Neuronal stem cell (in vitro differentiated cells): ENCODE data around the gene PLCL1.
A peak's percentile ranks its signal among the peaks of the same experiment; 100 is the strongest.

Source experiments
- DNase-seq: peaks from one replicate; pipeline ENCODE4 v3.0.0-alpha.2; 2013; ENCODE audit warnings: low spot score
- H2AFZ ChIP-seq: one replicate; pipeline ENCODE4 v1.6.1; 2013; ENCODE audit warnings: mild to moderate bottlenecking, low read length, inconsistent platforms
- H2AK5ac ChIP-seq: 2 replicates; pipeline ENCODE4 v1.6.1; 2013; ENCODE audit warnings: low read depth, mild to moderate bottlenecking, inconsistent platforms, low read length, moderate library complexity, mixed read lengths
- H2BK120ac ChIP-seq: 2 replicates; pipeline ENCODE4 v1.6.1; 2013; ENCODE audit warnings: low read depth, mild to moderate bottlenecking, inconsistent platforms, low read length, moderate library complexity, mixed read lengths
- H2BK12ac ChIP-seq: one replicate; pipeline ENCODE4 v1.6.1; 2013; ENCODE audit warnings: low read length, inconsistent platforms
- H2BK15ac ChIP-seq: 2 replicates; pipeline ENCODE4 v1.6.1; 2013; ENCODE audit warnings: mild to moderate bottlenecking, low read length, inconsistent platforms, mixed read lengths
- H2BK5ac ChIP-seq: one replicate; pipeline ENCODE4 v1.6.1; 2013; ENCODE audit warnings: inconsistent platforms, mild to moderate bottlenecking, low read length, moderate library complexity
- H3K14ac ChIP-seq: one replicate; pipeline ENCODE4 v1.6.1; 2013; ENCODE audit warnings: low read length, inconsistent platforms
- H3K18ac ChIP-seq: 2 replicates; pipeline ENCODE4 v1.6.1; 2013; ENCODE audit warnings: low read length, inconsistent platforms
- H3K23ac ChIP-seq: 2 replicates; pipeline ENCODE4 v1.6.1; 2013; ENCODE audit warnings: low read depth, mild to moderate bottlenecking, mixed read lengths, low read length, inconsistent platforms; ENCODE audit not compliant: poor library complexity
- H3K27ac ChIP-seq: replicated peaks from 3 replicates; pipeline ENCODE4 v1.5.1; 2013; ENCODE audit warnings: low read length, inconsistent platforms
- H3K27me3 ChIP-seq, 3 experiments: 2 replicates each; pipeline ENCODE4 v1.6.1; 2013; ENCODE audit warnings: low read length in 3 of 3, mild to moderate bottlenecking in 2 of 3, inconsistent platforms in 1 of 3, low read depth in 1 of 3, mixed read lengths in 1 of 3, moderate library complexity in 1 of 3; ENCODE audit not compliant: control insufficient read depth in 3 of 3, insufficient read depth in 3 of 3
- H3K36me3 ChIP-seq, 2 donors: replicated peaks in 1 of 2; 2 replicates each; pipeline ENCODE4 v1.6.1; 2013; ENCODE audit warnings: low read length in 2 of 2; ENCODE audit not compliant: control insufficient read depth in 2 of 2, insufficient read depth in 2 of 2
- H3K4ac ChIP-seq: 2 replicates; pipeline ENCODE4 v1.6.1; 2013; ENCODE audit warnings: inconsistent platforms, mild to moderate bottlenecking, low read length, moderate library complexity
- H3K4me1 ChIP-seq, 2 donors: 1 replicate in 1 of 2; 2 replicates in 1 of 2; pipeline ENCODE4 v1.6.1; 2013; ENCODE audit warnings: low read length in 2 of 2, low read depth in 1 of 2; ENCODE audit not compliant: control insufficient read depth in 2 of 2, insufficient read depth in 1 of 2
- H3K4me2 ChIP-seq: one replicate; pipeline ENCODE4 v1.6.1; 2013; ENCODE audit warnings: mild to moderate bottlenecking, low read length, inconsistent platforms; ENCODE audit not compliant: insufficient read depth, poor library complexity, severe bottlenecking
- H3K4me3 ChIP-seq, 2 donors: 2 replicates each; pipeline ENCODE4 v1.5.1; 2013; ENCODE audit warnings: low read length in 2 of 2, mild to moderate bottlenecking in 2 of 2, inconsistent platforms in 1 of 2, moderate library complexity in 1 of 2
- H3K79me1 ChIP-seq: one replicate; pipeline ENCODE4 v1.6.1; 2013; ENCODE audit warnings: low read depth, mild to moderate bottlenecking, inconsistent platforms, low read length, moderate library complexity
- H3K9ac ChIP-seq: one replicate; pipeline ENCODE4 v1.6.1; 2013; ENCODE audit warnings: mild to moderate bottlenecking, low read depth, low read length, inconsistent platforms; ENCODE audit not compliant: poor library complexity
- H3K9me3 ChIP-seq, 2 donors: replicated peaks in 1 of 2; 2 replicates each; pipeline versions ENCODE3 to v1.6.1; 2013; ENCODE audit warnings: low read length in 2 of 2, mild to moderate bottlenecking in 2 of 2, inconsistent platforms in 1 of 2, low read depth in 1 of 2, mixed read lengths in 1 of 2, moderate library complexity in 1 of 2; ENCODE audit not compliant: control insufficient read depth in 2 of 2, insufficient read depth in 1 of 2
- H4K8ac ChIP-seq: one replicate; pipeline ENCODE4 v1.6.1; 2013; ENCODE audit warnings: low read depth, mild to moderate bottlenecking, inconsistent platforms, low read length, moderate library complexity
- H4K91ac ChIP-seq: one replicate; pipeline ENCODE4 v1.6.1; 2013; ENCODE audit warnings: low read length, low read depth, mild to moderate bottlenecking, inconsistent platforms; ENCODE audit not compliant: poor library complexity
- WGBS, 2 donors: extraction: QIAGEN DNeasy Blood & Tissue Kit; methylation state at CpG; one replicate each; pipeline ENCODE4 v1.1.7; 2013; ENCODE audit warnings: missing lambda C conversion rate in 2 of 2, mixed read lengths in 1 of 2; ENCODE audit not compliant: insufficient read length in 2 of 2, insufficient replicate concordance in 1 of 2; ENCODE audit errors: extremely low coverage in 2 of 2; 5-methylcytosine and 5-hydroxymethylcytosine counted together

Gene PLCL1

GRCh38 chr2:198117406-198118041 is 313.1 kb downstream of the PLCL1 start:
- H3K23ac ChIP-seq: no peak overlapping the region
- H4K8ac ChIP-seq: no peak overlapping the region
- no peaks in the 10 kb centered on the region for H3K36me3 ChIP-seq
- H2BK15ac ChIP-seq: no peak overlapping the region
- no peak overlapping the region for H2BK120ac ChIP-seq
- H2BK5ac ChIP-seq: no peak overlapping the region
- no peak for DNase-seq
- no peak overlapping the region for H2AK5ac ChIP-seq
- no peak overlapping the region for H3K14ac ChIP-seq
- no peak overlapping the region for H3K4ac ChIP-seq
- no peak overlapping the region for H2AFZ ChIP-seq
- H3K4me1 ChIP-seq: no peaks in the 10 kb centered on the region
- H3K4me2 ChIP-seq: no peak overlapping the region
- H3K27ac ChIP-seq: no peak overlapping the region
- H2BK12ac ChIP-seq: no peak overlapping the region
- no peak overlapping the region for H3K9ac ChIP-seq
- no CpG with 5 or more reads among the region's 4 CpGs for WGBS, 2 donors
- no peak overlapping the region for H3K4me3 ChIP-seq
- no peak overlapping the region for H4K91ac ChIP-seq
- no peaks in the 10 kb centered on the region for H3K79me1 ChIP-seq
- H3K27me3 ChIP-seq: no peaks in the 10 kb centered on the region
- H3K9me3 ChIP-seq: no peaks in the 10 kb centered on the region
- H3K18ac ChIP-seq: no peak overlapping the region

GRCh38 chr2:198127627-198128026 is 323.2 kb downstream of the PLCL1 start:
- Histone ChIP-seq H3K18ac (no peak overlapping the region), H3K9me3 (no peaks in the 10 kb centered on the region), H3K4me3 (no peak overlapping the region), H3K27ac (no peak overlapping the region), H2AFZ (no peak overlapping the region), H3K79me1 (no peaks in the 10 kb centered on the region), H3K4me1 (no peaks in the 10 kb centered on the region), H2BK12ac (no peak overlapping the region), H3K9ac (no peak overlapping the region), H3K4me2 (no peak overlapping the region), H4K8ac (no peak overlapping the region), H2BK15ac (no peak overlapping the region), H3K23ac (no peak overlapping the region), H2BK120ac (no peak overlapping the region), H3K27me3 (no peaks in the 10 kb centered on the region), H2AK5ac (no peak overlapping the region), H2BK5ac (no peak overlapping the region), H3K36me3 (no peaks in the 10 kb centered on the region), H4K91ac (no peak overlapping the region), H3K14ac (no peak overlapping the region), H3K4ac (no peak overlapping the region)
- WGBS, 2 donors: no CpG with 5 or more reads among the region's 1 CpG
- DNase-seq: peak; percentile 29

GRCh38 chr2:198129609-198130008 is 325.2 kb downstream of the PLCL1 start:
- Histone ChIP-seq H3K27ac (no peak overlapping the region), H3K4me1 (no peaks in the 10 kb centered on the region), H3K14ac (no peak overlapping the region), H4K91ac (no peak overlapping the region), H2BK15ac (no peak overlapping the region), H3K79me1 (no peaks in the 10 kb centered on the region), H4K8ac (no peak overlapping the region), H2BK5ac (no peak overlapping the region), H3K36me3 (no peaks in the 10 kb centered on the region), H3K18ac (no peak overlapping the region), H2BK12ac (no peak overlapping the region), H3K9ac (no peak overlapping the region), H3K4me3 (no peak overlapping the region), H3K23ac (no peak overlapping the region), H3K4me2 (no peak overlapping the region), H2AK5ac (no peak overlapping the region), H3K27me3 (no peaks in the 10 kb centered on the region), H2BK120ac (no peak overlapping the region), H2AFZ (no peak overlapping the region), H3K4ac (no peak overlapping the region), H3K9me3 (no peaks in the 10 kb centered on the region)
- WGBS, 2 donors: 100% methylated on average over 1 of the region's 5 CpGs
- no peak for DNase-seq

- H2BK120ac ChIP-seq: no peak overlapping the region
- no peak overlapping the region for H4K91ac ChIP-seq
- H2BK5ac ChIP-seq: no peak overlapping the region
- no peak overlapping the region for H3K27ac ChIP-seq
- DNase-seq: no peak
- H2AK5ac ChIP-seq: no peak overlapping the region
- H3K27me3 ChIP-seq: no peaks in the 10 kb centered on the region
- WGBS, 2 donors: no CpG with 5 or more reads among the region's 6 CpGs
- H3K14ac ChIP-seq: no peak overlapping the region
- H3K23ac ChIP-seq: no peak overlapping the region
- H2BK12ac ChIP-seq: no peak overlapping the region
- no peak overlapping the region for H3K4ac ChIP-seq
- H2AFZ ChIP-seq: no peak overlapping the region
- no peak overlapping the region for H3K18ac ChIP-seq
- no peaks in the 10 kb centered on the region for H3K9me3 ChIP-seq
- no peak overlapping the region for H4K8ac ChIP-seq
- H3K4me2 ChIP-seq: no peak overlapping the region
- no peak overlapping the region for H3K9ac ChIP-seq
- no peak overlapping the region for H2BK15ac ChIP-seq
- no peaks in the 10 kb centered on the region for H3K79me1 ChIP-seq
- no peaks in the 10 kb centered on the region for H3K36me3 ChIP-seq
- H3K4me1 ChIP-seq: no peaks in the 10 kb centered on the region
- no peak overlapping the region for H3K4me3 ChIP-seq
These were observed 330.0 kb downstream of the PLCL1 start for GRCh38 chr2:198134293-198134955.
